ENCODE data around the gene PCDHB4.
"Not testable (repeated sequence)": the region's sequence is repeated elsewhere in the genome, so short reads cannot be mapped to it uniquely, and the experiment has no call there.

Gene PCDHB4

DNA sequence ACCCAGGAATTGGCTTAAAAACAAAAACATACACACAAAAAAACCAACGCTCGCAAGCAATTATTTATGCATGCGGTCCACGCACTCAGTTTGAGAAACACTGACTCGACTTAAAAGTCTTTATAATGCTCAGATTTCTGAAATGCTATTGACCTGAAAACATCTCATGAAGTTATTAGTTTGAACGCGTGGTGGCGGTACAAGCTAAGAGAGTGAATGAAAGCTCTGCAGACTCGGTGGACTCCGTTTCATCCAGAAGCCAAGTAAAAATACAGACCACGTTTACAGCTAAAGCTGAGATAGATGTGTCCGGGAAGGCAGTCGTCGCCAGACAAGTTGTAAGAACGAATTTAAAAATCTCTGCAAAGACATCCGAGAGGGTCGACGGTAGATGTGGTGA is 28.2 kb downstream of the PCDHB4 start, which contains the start of gene PCDHB6:
PCDHB6 (plus strand) TSS at position 246 of the 400 bp plus-strand sequence. CDS start 201 bp downstream, outside the sequence.
- Histone ChIP-seq H4K12ac (ENCODE audit: low read depth, low read length) (no peak within 1 kb of the TSS), H2AFZ (ENCODE audit: insufficient read depth, low read length, poor library complexity) (no peak within 1 kb of the TSS), H3K4me1 (ENCODE audit: control insufficient read depth in 1 of 2, insufficient read depth in 2 of 2, low read length in 2 of 2) (no peaks in the 10 kb centered on the region), H4K91ac (ENCODE audit: low read depth, low read length) (no peak within 1 kb of the TSS), H3K4ac (ENCODE audit: low read depth, low read length) (no peak within 1 kb of the TSS), H2BK120ac (ENCODE audit: insufficient read depth, low read length, poor library complexity) (no peak within 1 kb of the TSS), H3K4me2 (ENCODE audit: low read length) (no peak within 1 kb of the TSS), H3K9ac (ENCODE audit: low read length) (no peak within 1 kb of the TSS), H3K18ac (ENCODE audit: low read length) (no peak within 1 kb of the TSS), H3K79me1 (ENCODE audit: low read length) (no peaks in the 10 kb centered on the region), H3K36me3 (ENCODE audit: control insufficient read depth in 1 of 2, insufficient read depth in 2 of 2, low read length in 2 of 2) (no peaks in the 10 kb centered on the region), H3K27me3 (ENCODE audit: insufficient read depth, low read length) (no peaks in the 10 kb centered on the region), H3K9me3 (ENCODE audit: insufficient read depth, low read depth, low read length) (peaks cover 2% of the 10 kb centered on the region), H3K27ac (ENCODE audit: low read depth, low read length) (no peak within 1 kb of the TSS), H3K79me2 (ENCODE audit: control insufficient read depth, insufficient read depth, low read length, poor library complexity) (no peaks in the 10 kb centered on the region), H3K14ac (ENCODE audit: low read length) (no peak within 1 kb of the TSS), H3K23ac (ENCODE audit: low read length) (no peak within 1 kb of the TSS), H2BK12ac (ENCODE audit: low read length) (no peak within 1 kb of the TSS), H2BK5ac (ENCODE audit: low read depth, low read length, poor library complexity) (no peak within 1 kb of the TSS), H4K8ac (ENCODE audit: low read depth, low read length) (no peak within 1 kb of the TSS), H2AK5ac (ENCODE audit: low read length) (no peak within 1 kb of the TSS), H3K4me3 (ENCODE audit: low read depth, low read length) (no peak within 1 kb of the TSS)
- no CpG with 5 or more reads among the region's 18 CpGs for WGBS (ENCODE audit: extremely low coverage, insufficient coverage, insufficient read length)
- no peak for DNase-seq

DNA sequence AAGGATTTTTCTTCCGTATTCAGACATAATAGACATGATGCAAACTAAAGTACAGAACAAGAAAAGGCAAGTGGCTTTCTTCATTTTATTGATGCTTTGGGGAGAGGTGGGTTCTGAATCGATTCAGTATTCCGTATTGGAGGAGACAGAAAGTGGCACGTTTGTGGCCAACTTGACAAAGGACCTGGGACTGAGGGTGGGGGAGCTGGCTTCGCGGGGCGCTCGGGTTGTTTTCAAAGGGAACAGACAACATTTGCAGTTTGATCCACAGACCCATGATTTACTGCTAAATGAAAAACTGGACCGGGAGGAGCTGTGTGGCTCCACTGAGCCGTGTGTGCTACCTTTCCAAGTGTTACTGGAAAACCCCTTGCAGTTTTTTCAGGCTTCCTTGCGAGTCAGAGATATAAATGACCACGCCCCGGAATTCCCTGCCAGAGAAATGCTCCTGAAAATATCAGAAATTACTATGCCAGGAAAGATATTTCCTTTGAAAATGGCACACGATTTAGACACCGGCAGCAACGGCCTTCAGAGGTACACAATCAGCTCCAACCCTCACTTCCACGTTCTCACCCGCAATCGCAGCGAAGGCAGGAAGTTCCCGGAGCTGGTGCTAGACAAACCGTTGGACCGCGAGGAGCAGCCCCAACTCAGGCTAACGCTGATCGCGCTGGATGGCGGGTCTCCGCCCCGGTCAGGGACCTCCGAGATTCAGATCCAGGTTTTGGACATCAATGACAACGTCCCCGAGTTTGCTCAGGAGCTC is 28.8 kb downstream of the PCDHB4 start:
- no peak overlapping the region for H2AFZ ChIP-seq (ENCODE audit: insufficient read depth, low read length, poor library complexity)
- no peak overlapping the region for H3K4me3 ChIP-seq (ENCODE audit: low read depth, low read length)
- no peak overlapping the region for H4K91ac ChIP-seq (ENCODE audit: low read depth, low read length)
- H3K9ac ChIP-seq (ENCODE audit: low read length): no peak overlapping the region
- no peak overlapping the region for H4K12ac ChIP-seq (ENCODE audit: low read depth, low read length)
- H3K14ac ChIP-seq (ENCODE audit: low read length): no peak overlapping the region
- no peak overlapping the region for H3K4me2 ChIP-seq (ENCODE audit: low read length)
- no peaks in the 10 kb centered on the region for H3K36me3 ChIP-seq (ENCODE audit: control insufficient read depth in 1 of 2, insufficient read depth in 2 of 2, low read length in 2 of 2)
- no peak overlapping the region for H3K4ac ChIP-seq (ENCODE audit: low read depth, low read length)
- H3K18ac ChIP-seq (ENCODE audit: low read length): no peak overlapping the region
- no peak overlapping the region for H3K27ac ChIP-seq (ENCODE audit: low read depth, low read length)
- H2AK5ac ChIP-seq (ENCODE audit: low read length): no peak overlapping the region
- WGBS (ENCODE audit: extremely low coverage, insufficient coverage, insufficient read length): no CpG with 5 or more reads among the region's 33 CpGs
- H2BK120ac ChIP-seq (ENCODE audit: insufficient read depth, low read length, poor library complexity): no peak overlapping the region
- no peak for DNase-seq
- no peaks in the 10 kb centered on the region for H3K4me1 ChIP-seq (ENCODE audit: control insufficient read depth in 1 of 2, insufficient read depth in 2 of 2, low read length in 2 of 2)
- H3K27me3 ChIP-seq (ENCODE audit: insufficient read depth, low read length): no peaks in the 10 kb centered on the region
- H2BK12ac ChIP-seq (ENCODE audit: low read length): no peak overlapping the region
- H2BK5ac ChIP-seq (ENCODE audit: low read depth, low read length, poor library complexity): no peak overlapping the region
- H3K79me1 ChIP-seq (ENCODE audit: low read length): no peaks in the 10 kb centered on the region
- peaks cover 2% of the 10 kb centered on the region for H3K9me3 ChIP-seq (ENCODE audit: insufficient read depth, low read depth, low read length)
- H3K79me2 ChIP-seq (ENCODE audit: control insufficient read depth, insufficient read depth, low read length, poor library complexity): no peaks in the 10 kb centered on the region
- no peak overlapping the region for H3K23ac ChIP-seq (ENCODE audit: low read length)
- H4K8ac ChIP-seq (ENCODE audit: low read depth, low read length): no peak overlapping the region

DNA sequence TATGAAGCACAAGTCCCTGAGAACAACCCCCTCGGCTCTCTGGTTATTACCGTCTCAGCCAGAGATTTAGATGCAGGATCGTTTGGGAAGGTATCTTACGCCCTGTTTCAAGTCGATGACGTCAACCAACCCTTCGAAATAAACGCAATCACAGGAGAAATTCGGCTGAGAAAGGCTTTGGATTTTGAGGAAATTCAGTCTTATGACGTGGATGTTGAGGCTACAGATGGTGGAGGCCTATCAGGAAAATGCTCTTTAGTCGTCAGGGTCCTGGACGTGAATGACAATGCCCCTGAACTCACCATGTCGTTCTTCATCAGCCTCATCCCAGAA is 29.3 kb downstream of the PCDHB4 start:
- H4K91ac ChIP-seq (ENCODE audit: low read depth, low read length): no peak overlapping the region
- H3K79me2 ChIP-seq (ENCODE audit: control insufficient read depth, insufficient read depth, low read length, poor library complexity): no peaks in the 10 kb centered on the region
- no peaks in the 10 kb centered on the region for H3K36me3 ChIP-seq (ENCODE audit: control insufficient read depth in 1 of 2, insufficient read depth in 2 of 2, low read length in 2 of 2)
- H2BK5ac ChIP-seq (ENCODE audit: low read depth, low read length, poor library complexity): no peak overlapping the region
- no peak overlapping the region for H4K8ac ChIP-seq (ENCODE audit: low read depth, low read length)
- H3K4ac ChIP-seq (ENCODE audit: low read depth, low read length): no peak overlapping the region
- H3K23ac ChIP-seq (ENCODE audit: low read length): no peak overlapping the region
- no peak overlapping the region for H3K4me3 ChIP-seq (ENCODE audit: low read depth, low read length)
- peaks cover 2% of the 10 kb centered on the region for H3K9me3 ChIP-seq (ENCODE audit: insufficient read depth, low read depth, low read length)
- H2BK120ac ChIP-seq (ENCODE audit: insufficient read depth, low read length, poor library complexity): no peak overlapping the region
- no peak overlapping the region for H3K9ac ChIP-seq (ENCODE audit: low read length)
- no peak overlapping the region for H3K18ac ChIP-seq (ENCODE audit: low read length)
- no peak overlapping the region for H2AK5ac ChIP-seq (ENCODE audit: low read length)
- no peak overlapping the region for H2BK12ac ChIP-seq (ENCODE audit: low read length)
- no peaks in the 10 kb centered on the region for H3K79me1 ChIP-seq (ENCODE audit: low read length)
- H2AFZ ChIP-seq (ENCODE audit: insufficient read depth, low read length, poor library complexity): no peak overlapping the region
- H3K27me3 ChIP-seq (ENCODE audit: insufficient read depth, low read length): no peaks in the 10 kb centered on the region
- H3K4me1 ChIP-seq (ENCODE audit: control insufficient read depth in 1 of 2, insufficient read depth in 2 of 2, low read length in 2 of 2): no peaks in the 10 kb centered on the region
- no peak overlapping the region for H3K14ac ChIP-seq (ENCODE audit: low read length)
- no peak overlapping the region for H4K12ac ChIP-seq (ENCODE audit: low read depth, low read length)
- DNase-seq: no peak
- H3K27ac ChIP-seq (ENCODE audit: low read depth, low read length): no peak overlapping the region
- no CpG with 5 or more reads among the region's 13 CpGs for WGBS (ENCODE audit: extremely low coverage, insufficient coverage, insufficient read length)
- no peak overlapping the region for H3K4me2 ChIP-seq (ENCODE audit: low read length)

DNA sequence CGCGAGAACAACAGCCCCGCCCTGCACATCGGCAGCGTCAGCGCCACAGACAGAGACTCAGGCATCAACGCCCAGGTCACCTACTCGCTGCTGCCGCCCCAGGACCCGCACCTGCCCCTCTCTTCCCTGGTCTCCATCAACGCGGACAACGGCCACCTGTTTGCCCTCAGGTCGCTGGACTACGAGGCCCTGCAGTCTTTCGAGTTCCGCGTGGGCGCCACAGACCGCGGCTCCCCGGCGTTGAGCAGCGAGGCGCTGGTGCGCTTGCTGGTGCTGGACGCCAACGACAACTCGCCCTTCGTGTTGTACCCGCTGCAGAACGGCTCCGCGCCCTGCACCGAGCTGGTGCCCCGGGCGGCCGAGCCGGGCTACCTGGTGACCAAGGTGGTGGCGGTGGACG is 30.0 kb downstream of the PCDHB4 start:
- H4K91ac ChIP-seq (ENCODE audit: low read depth, low read length); H3K9ac ChIP-seq (ENCODE audit: low read length); H2BK12ac ChIP-seq (ENCODE audit: low read length); DNase-seq; H3K79me1 ChIP-seq (ENCODE audit: low read length); H3K36me3 ChIP-seq (ENCODE audit: control insufficient read depth in 1 of 2, insufficient read depth in 2 of 2, low read length in 2 of 2); H2BK5ac ChIP-seq (ENCODE audit: low read depth, low read length, poor library complexity); H3K27me3 ChIP-seq (ENCODE audit: insufficient read depth, low read length); H3K79me2 ChIP-seq (ENCODE audit: control insufficient read depth, insufficient read depth, low read length, poor library complexity); H2AFZ ChIP-seq (ENCODE audit: insufficient read depth, low read length, poor library complexity); H4K12ac ChIP-seq (ENCODE audit: low read depth, low read length); H4K8ac ChIP-seq (ENCODE audit: low read depth, low read length); H2BK120ac ChIP-seq (ENCODE audit: insufficient read depth, low read length, poor library complexity); H3K4ac ChIP-seq (ENCODE audit: low read depth, low read length); H3K9me3 ChIP-seq (ENCODE audit: insufficient read depth, low read depth, low read length); H3K27ac ChIP-seq (ENCODE audit: low read depth, low read length); H3K4me3 ChIP-seq (ENCODE audit: low read depth, low read length); H2AK5ac ChIP-seq (ENCODE audit: low read length); H3K23ac ChIP-seq (ENCODE audit: low read length); H3K18ac ChIP-seq (ENCODE audit: low read length); H3K4me1 ChIP-seq (ENCODE audit: control insufficient read depth in 1 of 2, insufficient read depth in 2 of 2, low read length in 2 of 2); H3K14ac ChIP-seq (ENCODE audit: low read length); H3K4me2 ChIP-seq (ENCODE audit: low read length): not testable (repeated sequence)
- no CpG with 5 or more reads among the region's 41 CpGs for WGBS (ENCODE audit: extremely low coverage, insufficient coverage, insufficient read length)

Data from trophoblast cell (in vitro differentiated cells and primary cell).